ENCODE data around the gene ACTR6.
"Not testable (repeated sequence)": the region's sequence is repeated elsewhere in the genome, so short reads cannot be mapped to it uniquely, and the experiment has no call there.

Gene ACTR6

GRCh38 chr12:100222173-100222572, 21.6 kb downstream of the ACTR6 start:
- DNase-seq, result not testable (repeated sequence)

GRCh38 chr12:100225491-100225890, 24.9 kb downstream of the ACTR6 start:
- no peak for DNase-seq

- DNase-seq, result no peak
Measured at GRCh38 chr12:100229036-100229635, 28.5 kb downstream of the ACTR6 start.

GRCh38 chr12:100229876-100230275, 29.3 kb downstream of the ACTR6 start:
- DNase-seq, result no peak

GRCh38 chr12:100231873-100232272, 31.3 kb downstream of the ACTR6 start:
- DNase-seq, result not testable (repeated sequence)

- no peak for DNase-seq
Measured at GRCh38 chr12:100234166-100234565, 33.6 kb downstream of the ACTR6 start.

GRCh38 chr12:100234591-100235304, 34.1 kb downstream of the ACTR6 start:
- DNase-seq, result peak; percentile 4

GRCh38 chr12:100238801-100239200, 38.2 kb downstream of the ACTR6 start:
- no peak for DNase-seq

GRCh38 chr12:100239589-100239988, 39.0 kb downstream of the ACTR6 start:
- DNase-seq, result no peak

- no peak for DNase-seq
Measured at GRCh38 chr12:100243137-100243536, 42.5 kb downstream of the ACTR6 start.

- DNase-seq, result no peak
Measured at GRCh38 chr12:100247765-100248164, 47.1 kb downstream of the ACTR6 start.

- no peak for DNase-seq
Measured at GRCh38 chr12:100248886-100249285, 48.3 kb downstream of the ACTR6 start.

GRCh38 chr12:100249941-100250340, 49.3 kb downstream of the ACTR6 start:
- DNase-seq, result no peak

GRCh38 chr12:100251917-100252316, 51.3 kb downstream of the ACTR6 start:
- DNase-seq, result peak; percentile 72

- no peak for DNase-seq
Measured at GRCh38 chr12:100253437-100253836, 52.8 kb downstream of the ACTR6 start.

- no peak for DNase-seq
Measured at GRCh38 chr12:100254876-100255275, 54.3 kb downstream of the ACTR6 start.

- no peak for DNase-seq
Measured at GRCh38 chr12:100258127-100258526, 57.5 kb downstream of the ACTR6 start.

- DNase-seq, result no peak
Measured at GRCh38 chr12:100263131-100263530, 62.5 kb downstream of the ACTR6 start.

GRCh38 chr12:100265107-100265506, 64.5 kb downstream of the ACTR6 start:
- DNase-seq, result not testable (repeated sequence)

- no peak for DNase-seq
Measured at GRCh38 chr12:100265732-100266584, 65.3 kb downstream of the ACTR6 start.

GRCh38 chr12:100266585-100266834, 65.9 kb downstream of the ACTR6 start:
- DNase-seq, result no peak

GRCh38 chr12:100266835-100267602, 66.4 kb downstream of the ACTR6 start, which contains the start of the genes DEPDC4 and SCYL2:
TSS of gene DEPDC4 (minus strand) at chr12:100267079. CDS start at chr12:100267076, 3 bp downstream.
TSS of gene SCYL2 (plus strand) at chr12:100267177. CDS start at chr12:100282971, 15,794 bp downstream.
- peak; percentile 87 for DNase-seq
